Measurements from ENCODE around the gene MBTPS1.

The MBTPS1 gene

DNA sequence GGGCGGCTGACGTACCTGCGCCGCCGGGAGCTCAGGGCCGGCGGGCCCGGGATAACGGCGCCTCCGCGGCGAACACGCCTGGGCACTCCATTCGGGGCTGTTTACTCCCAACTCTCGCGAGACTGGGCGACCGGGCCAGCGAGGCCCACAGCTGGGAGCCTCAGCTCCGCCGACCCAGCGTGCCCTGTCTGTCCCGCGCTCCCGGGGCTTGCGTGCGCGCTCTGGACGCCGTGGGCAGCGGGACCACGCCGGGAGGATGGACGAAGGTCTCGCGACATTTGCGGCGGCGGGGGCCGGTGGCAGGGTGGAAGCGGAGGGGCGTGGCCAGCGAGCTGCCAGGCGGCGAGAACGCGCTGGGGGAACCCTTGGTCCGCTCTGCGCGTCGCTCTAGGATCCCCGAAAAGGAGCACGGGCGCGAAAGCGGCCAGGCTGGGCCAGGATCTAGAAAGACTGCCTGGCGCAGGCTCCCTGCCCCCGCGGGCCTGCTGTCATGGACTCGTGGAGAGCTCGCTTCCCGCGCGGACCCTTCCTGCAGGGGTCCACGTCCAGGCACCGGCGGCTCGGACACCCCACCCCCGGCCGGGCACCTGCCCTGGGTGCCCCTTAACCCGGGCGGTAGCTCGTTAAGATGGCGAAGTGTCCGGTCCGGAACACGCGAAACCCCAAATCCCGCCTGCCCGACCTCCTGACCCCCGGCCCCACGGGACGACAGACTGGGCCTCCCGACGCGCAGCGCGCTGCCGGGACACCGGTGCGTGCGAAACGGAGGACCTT is at the start of gene MBTPS1:
Gene MBTPS1, minus strand, starts transcription at position 223 of the 774 bp plus-strand sequence. CDS start 15,159 bp downstream, outside the sequence.
- DNase-seq, result peak; percentile 99

GRCh38 chr16:84165746-84166145 is 49.0 kb upstream of the MBTPS1 start:
- no peak for DNase-seq

DNA sequence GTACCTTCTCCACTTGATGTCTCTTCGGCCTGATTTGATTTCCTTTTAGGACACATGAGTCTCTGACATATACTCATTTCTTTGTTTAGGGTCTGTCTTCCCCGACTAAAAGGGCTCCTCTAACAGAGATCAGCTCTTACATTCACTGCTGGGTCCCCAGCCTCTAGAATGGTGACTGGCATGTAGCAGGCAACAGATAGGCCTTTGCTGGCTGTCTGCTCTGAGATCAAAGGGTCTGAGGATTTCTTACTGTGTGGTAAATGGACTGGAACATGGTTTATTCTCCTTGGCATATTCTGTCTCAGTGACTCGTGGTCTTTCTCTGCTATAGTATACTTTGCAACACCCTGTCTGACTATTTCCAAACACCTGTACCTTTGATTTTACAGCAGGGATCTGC is 45.1 kb upstream of the MBTPS1 start:
- DNase-seq, result no peak

- no peak for DNase-seq
Observed at GRCh38 chr16:84161037-84161436, 44.3 kb upstream of the MBTPS1 start.

GRCh38 chr16:84159800-84160199 is 43.1 kb upstream of the MBTPS1 start:
- DNase-seq, result no peak

DNA sequence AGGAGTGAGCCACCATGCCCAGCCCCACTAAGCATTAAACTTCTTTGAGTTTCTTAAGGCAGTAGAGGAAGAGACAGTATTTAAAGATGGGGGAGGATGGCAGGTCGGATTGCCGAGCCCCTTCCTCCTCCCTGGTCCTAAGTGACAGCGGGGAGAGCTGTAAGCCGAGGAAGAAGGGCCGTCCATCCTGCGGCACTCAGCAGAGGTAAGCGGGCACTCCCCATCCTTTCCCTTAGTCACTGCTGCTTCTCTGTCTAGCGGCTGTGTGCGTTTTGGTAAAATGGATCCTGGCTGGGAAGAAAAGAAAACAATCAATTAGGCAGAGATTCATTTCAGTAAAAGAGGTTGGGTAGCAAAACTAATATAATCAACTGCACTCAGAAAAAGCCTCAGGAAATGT is 42.3 kb upstream of the MBTPS1 start:
- no peak for DNase-seq

GRCh38 chr16:84156342-84156784 is 39.6 kb upstream of the MBTPS1 start:
- DNase-seq, result no peak

DNA sequence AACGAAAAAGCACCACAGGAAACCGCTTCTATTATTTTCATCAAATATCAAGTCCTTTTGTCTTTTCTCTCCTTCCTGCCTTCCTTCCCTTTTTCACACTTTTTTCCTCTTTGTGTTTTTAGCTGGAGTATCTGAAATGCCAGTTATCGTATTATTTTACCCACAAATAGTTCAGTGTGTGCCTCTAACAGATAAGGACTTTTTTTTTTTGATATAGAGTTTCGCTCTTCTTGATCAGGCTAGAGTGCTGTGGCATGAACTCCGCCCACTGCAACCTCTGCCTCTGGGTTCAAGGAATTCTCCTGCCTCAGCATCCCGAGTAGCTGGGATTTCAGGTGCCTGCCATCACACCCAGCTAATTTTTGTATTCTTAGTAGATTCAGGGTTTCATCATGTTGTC is 39.0 kb upstream of the MBTPS1 start:
- no peak for DNase-seq

DNA sequence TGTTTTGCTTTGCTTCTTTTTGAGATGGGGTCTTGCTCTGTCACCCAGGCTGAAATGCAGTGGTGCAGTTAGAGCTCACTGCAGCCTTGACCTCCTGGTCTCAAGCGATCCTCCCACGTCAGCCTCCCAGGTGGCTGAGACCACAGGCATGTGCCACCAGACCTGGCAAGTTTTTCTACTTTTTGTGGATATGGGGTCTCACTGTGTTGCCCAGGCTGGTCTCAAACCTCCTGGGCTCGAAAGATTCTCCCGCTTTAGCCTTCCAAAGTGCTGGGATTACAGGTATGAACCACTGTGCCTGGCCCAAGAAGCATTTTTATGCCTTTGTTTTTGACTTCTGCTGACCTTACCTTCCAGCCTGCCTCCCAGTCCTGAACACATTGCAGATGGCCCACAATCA is 38.5 kb upstream of the MBTPS1 start:
- no peak for DNase-seq

GRCh38 chr16:84153660-84154214 is 37.0 kb upstream of the MBTPS1 start:
- no peak for DNase-seq

- no peak for DNase-seq
Observed at GRCh38 chr16:84150926-84151325, 34.2 kb upstream of the MBTPS1 start.

DNA sequence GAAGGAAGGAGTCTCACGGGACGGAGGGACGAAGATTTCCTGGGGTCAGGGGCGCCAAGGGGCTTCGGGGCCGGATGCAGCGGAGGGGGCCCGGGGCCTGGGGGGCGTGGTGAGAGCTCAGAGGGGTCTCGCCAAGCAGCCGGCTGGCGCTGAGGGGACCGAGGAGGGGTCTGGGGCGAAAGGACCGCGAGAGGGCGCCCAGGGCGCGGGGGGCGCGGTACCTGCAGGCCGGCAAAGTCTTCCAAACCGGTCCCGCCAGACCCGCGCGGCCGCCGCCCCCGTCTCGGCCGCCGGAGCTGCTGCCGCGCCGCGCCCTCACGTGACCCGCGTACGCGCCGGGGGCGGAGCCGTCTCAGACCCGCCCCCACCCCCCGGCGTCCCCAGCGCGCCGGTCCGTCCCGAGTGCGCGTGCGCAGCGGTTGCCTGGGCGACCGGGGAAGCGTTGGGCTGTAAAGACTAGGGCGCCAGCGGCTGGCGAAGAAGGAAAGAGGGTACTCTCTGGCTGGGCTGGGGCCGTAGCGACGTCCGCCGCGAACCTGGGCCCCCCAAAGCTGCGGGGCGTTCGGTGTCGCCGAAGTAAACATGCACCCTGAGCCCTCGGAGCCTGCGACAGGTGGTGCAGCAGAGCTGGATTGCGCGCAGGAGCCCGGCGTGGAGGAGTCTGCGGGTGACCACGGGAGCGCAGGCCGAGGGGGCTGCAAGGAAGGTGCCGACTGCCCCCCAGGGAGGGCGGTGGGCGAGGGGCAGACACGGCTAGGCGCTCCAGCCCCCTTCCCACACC is 28.3 kb upstream of the MBTPS1 start, which contains the start of the genes DNAAF1 and HSDL1:
Gene DNAAF1, plus strand, starts transcription at position 450 of the 781 bp plus-strand sequence. Its CDS starts 133 bp downstream, at position 583.
Gene HSDL1, minus strand, starts transcription at position 319 of the 781 bp plus-strand sequence. CDS start 13,856 bp downstream, outside the sequence.
- peak; percentile 91 for DNase-seq

DNA sequence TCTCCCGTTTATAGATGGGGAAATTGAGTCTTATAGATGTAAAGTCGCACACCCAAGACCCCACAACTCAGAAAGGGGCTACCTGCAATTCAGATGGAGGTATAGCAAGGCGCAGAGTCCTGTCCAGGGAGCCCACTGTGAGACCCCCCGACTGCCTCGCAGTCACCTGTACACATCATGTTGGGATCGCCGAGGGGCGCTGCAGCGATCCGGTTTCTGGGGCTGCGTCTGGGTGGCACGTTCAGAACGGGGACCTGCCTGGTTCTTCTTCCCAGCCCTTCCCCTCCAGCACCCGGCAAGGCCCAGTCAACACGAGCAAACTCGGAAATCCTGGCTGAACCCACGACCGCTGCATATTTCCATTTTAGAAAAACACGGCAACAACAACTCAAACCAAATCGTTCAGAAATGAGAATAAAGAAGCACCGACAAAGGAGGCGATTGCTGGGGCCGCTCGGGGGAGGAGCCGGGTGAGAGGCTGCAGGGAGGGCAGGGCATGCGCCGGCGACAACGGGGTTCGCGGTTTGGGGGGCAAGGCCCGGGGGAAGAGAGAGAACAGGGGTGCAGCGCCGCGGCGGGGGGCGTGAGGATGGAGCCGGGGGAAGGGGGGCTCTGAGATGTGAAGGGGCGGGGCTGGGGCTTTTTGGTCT is 27.6 kb upstream of the MBTPS1 start:
- peak; percentile 7 for DNase-seq

GRCh38 chr16:84143784-84144199 is 27.1 kb upstream of the MBTPS1 start:
- no peak for DNase-seq

DNA sequence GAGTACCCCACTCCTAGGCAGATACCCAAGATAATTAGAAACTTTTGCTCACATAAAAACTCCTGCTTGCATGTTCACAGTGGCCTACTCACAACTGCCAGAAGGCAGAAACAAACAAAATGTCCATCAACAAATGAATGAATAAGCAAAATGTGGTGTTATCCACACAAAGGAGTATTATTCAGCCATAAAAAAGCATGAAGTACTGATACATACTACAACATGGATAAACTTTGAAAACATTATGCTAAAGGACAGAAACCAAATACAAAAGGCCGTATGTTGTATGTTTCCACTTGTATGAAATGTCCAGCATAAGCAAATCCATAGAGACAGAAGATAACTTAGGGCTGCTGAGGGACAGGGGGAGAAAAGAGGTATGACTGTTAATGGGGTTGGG is 26.3 kb upstream of the MBTPS1 start:
- DNase-seq, result no peak

DNA sequence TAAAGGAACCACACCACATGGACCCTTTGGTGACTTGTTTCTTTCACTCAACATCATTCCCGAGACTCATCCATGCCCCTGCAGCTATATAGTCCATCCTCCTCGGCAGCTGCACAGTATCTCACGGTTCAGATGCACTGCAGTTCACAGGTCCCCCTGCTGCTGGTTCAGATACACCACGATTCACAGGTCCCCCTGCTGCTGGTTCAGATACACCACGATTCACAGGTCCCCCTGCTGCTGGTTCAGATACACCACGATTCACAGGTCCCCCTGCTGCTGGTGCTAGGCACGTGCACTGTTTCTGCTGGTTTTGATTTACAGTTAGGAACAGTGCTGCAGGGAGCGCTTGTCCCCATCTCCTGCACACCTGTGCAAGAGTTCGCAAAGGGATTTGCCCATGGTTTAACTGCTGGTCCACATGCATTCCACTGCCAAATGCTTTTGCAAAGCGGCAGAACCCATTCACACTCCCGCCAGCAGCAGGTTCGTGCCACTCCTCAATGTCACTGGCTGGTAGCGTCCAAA is 24.5 kb upstream of the MBTPS1 start:
- no peak for DNase-seq

- DNase-seq, result no peak
Observed at GRCh38 chr16:84139628-84140258, 23.0 kb upstream of the MBTPS1 start.

DNA sequence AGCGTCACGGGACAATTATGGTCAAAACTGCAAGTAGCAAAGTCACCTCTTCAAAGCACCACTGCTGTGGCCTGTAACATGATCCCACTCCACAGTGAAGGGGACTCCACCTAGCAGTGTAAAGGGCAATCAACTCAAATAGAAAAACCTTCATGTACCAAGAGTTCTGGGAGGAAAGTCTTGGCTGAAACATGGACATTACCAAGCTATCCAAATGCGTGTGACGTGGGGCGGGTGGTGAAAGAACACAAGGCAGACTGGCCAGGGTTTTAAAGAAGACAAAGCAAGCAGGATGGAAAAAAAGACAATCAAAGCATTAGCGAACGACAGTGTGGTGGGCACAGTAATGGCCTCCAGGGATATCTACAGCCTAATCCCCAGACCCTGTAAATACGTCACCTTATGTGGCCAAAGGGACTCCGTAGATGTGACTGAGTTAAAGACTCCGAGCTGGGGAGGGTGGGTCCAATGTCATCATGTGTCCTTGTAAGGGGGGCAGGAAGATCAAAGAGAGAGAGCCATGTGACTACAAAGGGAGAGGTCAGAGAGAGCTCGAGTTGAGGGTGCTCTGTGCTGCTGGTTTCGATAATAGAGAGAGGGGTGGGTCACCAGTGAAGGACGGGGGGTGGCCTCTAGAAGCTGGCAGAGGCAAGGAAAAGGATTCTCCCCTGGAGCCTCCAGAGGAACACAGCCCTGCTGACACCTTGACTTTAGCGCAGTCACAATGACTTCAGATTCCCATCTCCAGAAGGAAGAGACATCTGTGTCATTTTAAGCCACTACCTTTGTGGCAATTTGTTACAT is 22.3 kb upstream of the MBTPS1 start:
- DNase-seq, result no peak

DNA sequence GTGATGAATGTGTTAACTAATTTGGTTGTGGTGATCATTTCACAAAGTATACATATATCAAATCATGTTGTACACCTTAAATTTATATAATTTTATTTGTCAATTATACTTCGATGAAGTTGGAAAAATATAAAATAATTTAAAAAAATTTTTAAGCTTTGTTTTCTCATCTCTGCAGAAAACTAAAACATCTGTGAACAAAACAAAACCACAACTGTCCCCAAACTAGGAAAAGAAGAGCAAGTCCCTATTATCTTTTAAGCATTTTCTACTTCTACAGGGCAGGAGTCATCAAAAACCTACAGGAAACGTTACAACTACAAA is 21.7 kb upstream of the MBTPS1 start:
- no peak for DNase-seq

DNA sequence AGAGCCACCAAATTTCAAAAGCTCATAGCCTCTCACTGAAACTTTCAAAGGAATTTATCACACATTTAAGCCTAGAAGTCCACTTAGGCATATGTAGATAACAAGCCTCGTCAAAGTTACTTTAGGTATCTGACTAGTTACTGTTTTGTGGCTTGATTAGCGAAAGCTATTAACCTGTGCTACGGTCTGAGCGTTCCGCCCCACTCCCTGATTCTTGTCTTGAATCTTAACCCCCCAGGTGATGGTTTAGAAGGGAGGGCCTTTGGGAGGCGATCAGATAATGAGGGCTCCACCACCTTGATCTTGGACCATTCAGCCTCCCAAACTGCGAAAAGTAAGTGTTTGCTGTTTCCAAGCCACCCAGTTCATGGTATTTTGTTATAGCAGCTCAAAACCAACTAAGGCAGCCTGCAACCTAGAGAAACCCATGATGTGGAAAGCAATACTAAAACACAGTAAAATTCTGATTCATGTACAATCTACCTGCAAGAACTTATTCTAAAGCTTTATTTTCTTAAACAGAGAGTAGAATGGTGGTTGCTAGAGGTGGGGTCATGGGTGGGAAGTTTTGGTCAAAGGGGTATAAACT is 21.1 kb upstream of the MBTPS1 start:
- no peak for DNase-seq

DNA sequence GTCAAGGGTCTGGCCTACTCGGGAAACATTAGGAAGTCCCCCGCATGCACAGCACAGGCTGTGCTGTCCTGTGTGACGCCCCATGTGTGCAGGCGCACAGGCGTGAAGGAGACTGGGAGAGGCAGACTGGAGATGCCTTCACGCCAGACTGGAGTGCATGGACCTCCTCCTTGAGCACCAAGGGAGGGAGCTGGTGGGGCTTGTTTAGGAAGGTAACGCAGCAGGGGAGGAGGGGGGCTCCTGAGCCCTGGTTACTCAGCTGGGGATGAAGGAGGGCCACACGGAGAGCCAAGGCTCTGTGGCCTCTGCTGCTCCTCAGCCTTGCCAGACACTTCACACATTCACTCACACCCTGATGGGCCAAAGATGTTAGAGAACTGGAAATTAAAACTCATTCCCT is 20.5 kb upstream of the MBTPS1 start:
- DNase-seq, result no peak

All from inflammatory macrophage treated with lipopolysaccharide for 4 hours (primary cell).